T47D (cell line): ENCODE data around the gene MACROH2A1.

Source experiments
- DNase-seq, 2 experiments: peaks; one replicate each; pipeline versions ENCODE4 v3.0.0 to v3.0.0-alpha.2; 2011 to 2012; ENCODE audit warnings: low read depth in 1 of 2, low spot score in 1 of 2
- JUND ChIP-seq: IDR thresholded peaks from 2 replicates; pipeline ENCODE4 v1.6.1; 2012; ENCODE audit warnings: low read depth
- in situ Hi-C: cut with HindIII; loops from 2 replicates; pipeline ENCODE4 v1.10.0; 2016; ENCODE audit warnings: low sequenced_read_pairs, low pct_unique_long_range_greater_than_20kb

MACROH2A1 gene

DNA sequence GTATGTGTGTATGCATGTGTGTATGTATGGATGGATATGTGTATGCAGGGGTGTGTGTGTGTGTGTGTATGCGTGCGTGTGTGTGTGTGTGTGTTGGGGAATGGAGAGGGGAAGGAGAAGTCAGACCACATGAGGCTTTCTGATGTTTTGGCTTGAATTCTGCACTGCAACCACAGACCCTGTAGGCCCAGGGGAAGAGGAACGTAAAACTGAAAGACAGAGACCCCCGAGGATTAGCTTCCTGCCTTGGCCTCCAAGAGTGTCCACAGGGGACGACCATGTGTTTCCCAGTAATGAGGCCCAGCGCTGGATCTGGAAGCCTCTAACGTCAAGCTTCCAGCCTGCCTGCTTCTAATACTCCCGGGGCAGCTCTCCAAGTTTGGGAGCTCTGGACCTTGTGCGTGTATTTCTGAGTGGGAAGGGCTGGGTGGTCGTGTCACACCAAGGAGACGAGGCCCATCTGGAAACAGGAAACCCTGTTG, 42.4 kb upstream of the MACROH2A1 start:
- in situ Hi-C loops: no loop called here
- no peak for TF ChIP-seq JUND
- no peak for DNase-seq

DNA sequence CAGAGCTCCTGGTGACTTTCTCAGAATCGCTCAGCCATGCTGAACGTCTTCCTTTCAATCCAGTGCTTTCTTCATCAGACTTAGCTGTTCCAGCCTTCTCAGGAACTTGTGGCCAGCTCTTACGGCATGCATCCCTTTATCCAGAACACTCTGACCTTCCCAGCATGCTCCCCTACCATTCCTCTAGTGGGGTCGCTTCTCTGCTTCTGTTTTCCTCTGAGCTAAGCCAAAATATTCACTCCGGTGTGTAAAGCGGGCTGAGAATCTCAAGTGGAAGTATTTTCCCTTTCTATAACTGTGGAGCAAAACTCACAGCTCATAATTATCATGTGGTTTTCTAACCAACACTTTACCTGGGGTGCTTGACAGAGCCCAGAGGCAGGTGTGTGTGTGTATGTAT, 41.9 kb upstream of the MACROH2A1 start:
- TF ChIP-seq JUND: no peak
- in situ Hi-C loops: no loop called here
- no peak for DNase-seq

DNA sequence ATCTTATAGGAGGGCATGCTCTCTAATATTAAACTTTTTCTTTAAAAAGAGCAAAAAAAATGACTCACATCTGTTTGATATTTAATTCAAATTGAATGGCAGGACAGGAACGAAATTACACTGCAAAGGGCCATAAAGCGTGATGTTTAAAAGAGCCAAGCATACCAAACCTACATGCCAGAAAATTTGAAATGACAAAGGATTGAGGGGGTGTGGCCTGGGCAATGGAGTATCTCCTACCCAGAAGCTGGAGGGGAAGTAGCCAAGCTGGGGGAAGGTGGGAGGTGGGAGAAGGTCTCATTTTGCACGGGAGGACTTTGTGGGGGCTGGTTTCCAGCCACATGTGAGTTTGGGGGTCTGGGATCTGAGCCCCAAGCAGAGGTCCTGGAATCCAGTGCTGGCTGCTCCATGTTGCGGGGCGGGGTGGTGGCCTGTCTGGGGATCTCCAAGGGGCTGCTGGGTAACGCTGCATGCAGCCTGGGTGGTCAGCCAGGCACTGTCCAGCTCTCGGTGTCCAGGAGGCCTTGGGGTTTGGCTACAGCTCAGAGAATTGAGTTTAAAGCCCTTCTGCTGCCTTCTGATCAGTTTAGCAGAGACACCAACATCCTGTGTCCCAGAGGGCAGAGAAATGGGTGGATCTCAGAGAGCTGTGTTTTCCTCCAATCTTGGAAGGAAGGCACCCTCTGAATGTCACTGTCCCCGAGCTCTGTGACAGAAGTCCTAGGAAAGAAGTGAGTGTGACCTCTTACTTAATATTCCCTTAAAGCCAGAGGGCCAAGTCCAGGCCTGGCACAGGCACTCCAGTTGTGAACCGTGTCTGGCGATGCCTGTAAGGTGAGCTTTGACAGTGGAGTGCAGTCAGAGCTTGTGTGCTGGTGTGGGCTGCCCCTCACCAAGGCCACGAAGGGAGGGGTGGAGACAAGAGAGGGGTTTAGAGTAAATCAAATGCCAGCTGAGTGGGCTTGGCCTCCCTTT, 40.5 kb upstream of the MACROH2A1 start:
- in situ Hi-C loops: no loop called here
- DNase-seq: no peak
- TF ChIP-seq JUND: no peak

DNA sequence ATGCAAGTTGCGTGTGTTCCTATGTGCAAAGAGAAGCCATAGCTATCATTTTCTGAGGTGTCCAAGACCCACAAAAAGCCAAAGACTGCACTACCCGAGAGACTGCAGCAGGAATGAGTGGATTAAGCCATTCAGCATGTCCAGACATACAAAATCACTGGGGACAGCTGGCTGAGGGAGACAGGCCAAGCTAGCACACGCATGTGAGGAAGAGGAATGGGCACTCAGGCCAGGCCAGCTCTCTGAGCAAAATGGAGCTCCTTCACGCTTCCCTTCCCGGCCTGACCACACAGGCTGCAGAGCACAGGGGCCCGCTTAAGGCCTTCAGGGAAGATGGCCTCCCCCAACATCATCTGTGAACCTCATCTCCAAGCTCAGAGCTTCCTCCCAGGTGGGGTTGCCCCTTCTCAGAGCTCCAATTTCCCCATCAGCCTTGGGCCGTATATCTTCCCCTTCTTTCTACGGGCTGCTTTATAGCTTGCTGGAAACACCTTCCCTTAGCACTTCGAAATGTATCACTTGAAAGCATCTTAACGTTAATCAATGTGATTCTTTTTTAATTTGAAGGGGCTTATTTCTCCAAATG, 39.7 kb upstream of the MACROH2A1 start:
- in situ Hi-C loops: no loop called here
- DNase-seq: no peak
- no peak for TF ChIP-seq JUND

DNA sequence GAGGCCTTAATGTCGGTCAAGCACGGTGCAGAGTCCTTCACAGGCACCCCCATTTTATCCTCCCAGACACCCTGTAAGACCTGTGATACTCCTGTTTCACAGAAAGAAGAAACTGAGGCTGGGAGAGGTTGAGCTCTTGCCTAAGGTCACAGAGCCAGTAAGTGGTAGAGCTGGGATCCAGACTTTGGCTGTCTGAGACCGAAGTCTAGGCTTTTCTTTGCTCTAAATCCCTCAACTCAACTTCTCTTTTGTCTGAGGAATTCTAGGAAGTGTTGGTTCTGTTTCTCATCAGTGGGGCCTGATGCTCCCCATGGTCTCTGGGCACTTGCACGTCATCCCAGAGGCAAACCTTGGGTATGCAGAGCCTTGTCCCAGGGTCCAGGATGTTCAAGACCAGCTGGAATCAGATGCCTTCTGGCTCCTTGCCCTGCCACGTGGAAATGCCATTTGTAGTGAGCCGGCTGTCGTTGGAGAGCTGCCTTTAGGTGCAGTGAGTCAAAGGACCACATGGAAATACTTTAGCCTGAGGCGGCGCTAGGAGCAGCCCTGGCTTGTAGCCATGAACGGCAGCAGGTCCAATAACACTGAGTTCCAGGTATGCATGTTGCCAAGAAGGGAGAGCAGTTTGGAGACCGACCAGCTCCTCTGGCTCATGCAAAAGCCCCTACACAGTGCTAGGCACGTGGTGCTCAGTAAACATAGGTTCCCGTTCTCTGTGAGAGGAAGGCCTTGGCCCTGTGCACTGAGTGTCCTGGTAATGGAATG, 38.9 kb upstream of the MACROH2A1 start:
- TF ChIP-seq JUND: no peak
- in situ Hi-C loops: no loop called here
- DNase-seq: no peak

DNA sequence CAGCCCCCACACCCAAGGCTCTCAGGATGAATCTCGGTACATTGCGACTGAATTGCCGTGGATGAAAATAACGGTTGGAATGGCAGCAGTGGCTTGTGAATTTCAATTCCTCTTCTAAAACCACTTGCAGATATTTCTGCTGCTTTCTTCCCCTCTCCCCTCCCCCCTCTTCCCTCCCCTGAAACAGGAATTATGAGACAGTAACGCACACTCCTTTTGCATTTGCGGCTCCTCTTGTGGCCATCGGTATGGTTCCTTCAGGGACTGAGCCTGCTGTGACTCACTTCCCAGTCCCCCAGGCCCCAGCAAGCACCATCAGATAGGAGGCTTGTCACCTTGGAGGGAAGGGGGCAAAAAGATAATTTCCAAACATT, 38.4 kb upstream of the MACROH2A1 start:
- no peak for TF ChIP-seq JUND
- DNase-seq: no peak
- in situ Hi-C loops: no loop called here

DNA sequence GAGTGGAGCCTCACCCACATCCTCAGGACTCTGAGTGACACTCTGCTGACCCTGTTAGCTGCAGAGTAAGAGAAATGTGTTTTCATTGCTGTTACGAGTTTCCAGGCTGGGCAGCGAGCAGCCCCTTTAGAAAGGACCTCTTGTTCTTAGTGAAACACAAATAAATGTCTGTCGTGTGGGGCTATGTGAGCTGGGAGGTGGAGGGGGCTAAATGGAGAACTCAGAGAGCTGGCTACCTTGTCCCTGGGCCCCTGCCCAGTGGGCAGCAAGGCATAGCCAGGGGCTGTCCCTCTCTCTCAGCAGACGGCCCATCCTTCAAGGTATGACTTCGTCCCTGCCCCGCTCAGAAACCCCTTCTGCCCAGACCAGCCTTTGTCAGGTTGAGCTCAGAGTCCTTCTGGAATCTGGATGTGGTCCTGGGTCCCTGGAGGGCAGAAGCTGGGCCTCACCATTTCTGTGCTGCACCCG, 38.0 kb upstream of the MACROH2A1 start:
- no peak for TF ChIP-seq JUND
- DNase-seq: no peak
- in situ Hi-C loops: no loop called here

DNA sequence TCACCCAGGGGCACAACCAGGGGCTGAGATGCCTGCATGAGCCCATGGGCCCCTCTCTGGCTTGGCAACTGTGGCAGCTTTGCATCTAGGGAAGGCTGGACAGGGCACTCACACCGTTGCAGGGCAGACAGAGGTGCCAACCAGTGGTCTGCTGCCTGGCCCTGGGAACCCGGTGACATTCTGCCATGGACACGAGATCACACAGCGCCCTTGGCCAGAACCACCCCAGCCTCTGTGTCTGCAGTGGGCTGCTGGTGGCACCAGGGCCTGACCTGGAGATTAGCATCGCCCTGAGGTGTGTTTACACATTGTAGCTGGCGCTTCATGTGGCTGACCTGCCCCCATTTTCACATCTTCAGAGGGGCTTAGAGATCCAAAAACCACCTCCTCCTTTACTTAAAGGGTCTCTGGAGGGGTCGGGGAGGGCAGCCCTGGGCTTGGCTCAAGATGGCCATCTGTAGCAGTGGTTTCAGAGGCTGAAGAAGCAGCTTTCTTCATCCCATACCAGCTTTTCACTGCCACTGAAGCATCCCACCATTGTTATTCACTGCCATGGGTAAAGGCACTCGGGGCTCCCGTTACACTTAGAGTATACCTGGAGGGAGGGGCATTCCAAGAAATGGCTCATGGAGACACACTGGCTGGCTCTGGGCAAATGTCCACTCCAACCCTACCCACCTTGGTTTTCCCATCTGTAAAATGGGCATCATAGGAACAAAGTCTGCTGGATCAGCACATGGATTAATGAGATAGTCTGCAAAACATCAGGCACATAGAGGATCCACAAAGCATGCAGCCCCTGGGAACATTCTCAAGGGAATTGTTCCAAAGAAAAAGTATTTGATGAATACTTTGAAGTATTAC, 36.7 kb upstream of the MACROH2A1 start:
- in situ Hi-C loops: no loop called here
- no peak for DNase-seq
- TF ChIP-seq JUND: no peak

DNA sequence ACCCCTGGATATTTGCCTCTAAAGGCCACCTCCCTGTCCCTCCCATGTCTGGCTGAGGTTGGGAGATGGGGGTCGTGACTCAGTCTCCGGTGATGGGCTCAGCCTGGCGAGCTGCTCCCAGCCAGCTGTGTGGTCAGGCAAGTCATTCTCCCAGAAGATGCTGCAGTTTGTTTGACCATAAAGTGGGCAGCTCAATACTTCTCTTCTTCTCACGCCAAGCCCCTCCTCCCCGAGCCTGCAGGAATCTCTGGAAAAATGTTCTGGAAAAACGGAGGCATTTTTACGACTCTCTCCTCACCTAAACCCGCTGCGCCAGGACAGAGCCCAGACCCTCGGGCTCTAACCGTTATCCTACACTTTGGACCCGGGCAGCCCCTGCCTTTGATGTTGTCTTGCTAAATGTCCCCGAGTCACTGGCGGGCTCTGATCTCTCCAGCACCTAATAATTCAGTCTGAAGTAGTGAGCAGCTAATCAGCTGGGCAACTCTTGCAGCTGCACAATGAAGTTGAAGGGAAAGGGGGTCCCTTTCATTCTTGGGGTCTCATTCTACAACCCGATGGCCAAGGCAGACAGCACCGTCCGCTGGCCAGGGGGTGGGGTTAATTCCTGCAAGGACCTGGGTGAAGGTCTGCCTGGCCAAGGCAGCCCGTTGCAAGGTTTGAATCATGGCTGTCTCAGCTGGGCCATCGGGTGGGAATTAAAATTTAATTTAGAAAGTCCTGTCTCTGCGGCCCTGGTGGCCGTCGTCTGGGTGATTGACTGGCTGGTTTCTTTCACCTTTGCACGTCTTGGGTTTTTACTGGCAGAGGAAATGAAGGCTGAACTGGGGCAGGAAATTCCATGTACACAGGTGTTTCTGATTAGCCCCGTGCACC, 35.8 kb upstream of the MACROH2A1 start:
- in situ Hi-C loops: no loop called here
- no peak for TF ChIP-seq JUND
- no peak for DNase-seq

DNA sequence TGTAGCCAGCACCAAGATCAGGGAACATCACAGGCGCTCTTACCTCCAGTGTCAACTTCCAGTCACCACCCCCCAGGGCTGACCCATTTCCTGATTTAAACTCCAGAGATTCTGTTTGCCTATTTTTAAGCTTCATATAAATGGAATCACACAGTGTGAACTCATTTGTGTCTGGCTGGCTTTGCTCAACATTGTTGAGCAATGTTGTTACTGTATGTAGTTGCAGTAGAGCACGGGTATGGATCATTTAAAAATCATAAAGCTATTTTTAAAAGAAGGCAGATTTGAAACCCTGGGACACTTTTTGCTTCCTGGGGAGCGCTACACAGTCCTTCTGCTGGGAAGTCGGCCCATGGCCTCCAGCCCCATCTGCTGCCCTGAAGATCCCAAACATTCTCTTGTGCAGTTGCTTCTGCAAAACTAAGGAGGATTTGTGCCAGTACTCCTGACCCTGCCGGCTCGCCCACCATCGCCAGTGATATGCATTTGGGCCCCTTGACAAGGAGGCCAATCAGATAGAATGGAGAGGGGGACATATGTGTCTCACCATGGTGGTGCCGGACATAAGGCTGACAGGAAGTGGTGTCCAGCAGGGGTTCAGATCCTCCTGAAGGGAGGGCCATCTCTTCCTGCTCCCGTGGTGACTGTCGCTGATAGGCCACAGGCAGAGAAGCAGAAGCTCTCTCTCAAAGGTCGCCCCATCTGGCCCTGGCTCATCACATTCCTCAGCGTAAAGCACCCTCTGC, 34.8 kb upstream of the MACROH2A1 start:
- in situ Hi-C loops: no loop called here
- no peak for DNase-seq
- TF ChIP-seq JUND: no peak
